UCSD-AML1 (cell line): ENCODE results near the gene CD1B.
"Not testable (repeated sequence)": the region's sequence is repeated elsewhere in the genome, so short reads cannot be mapped to it uniquely, and the experiment has no call there.

Experiments
- DNase-seq: peaks from one replicate; lab custom pipeline; 2025; ENCODE audit not compliant: unreplicated experiment; lab: John Stamatoyannopoulos, UW

CD1B gene

GRCh38 chr1:158329300-158329699 lies 2.0 kb downstream of the CD1B start:
- no peak for DNase-seq

GRCh38 chr1:158328426-158328825 lies 2.9 kb downstream of the CD1B start:
- DNase-seq = no peak

GRCh38 chr1:158327481-158327880 lies 3.9 kb downstream of the CD1B start:
- DNase-seq = no peak

GRCh38 chr1:158324395-158324794 lies 6.9 kb downstream of the CD1B start:
- no peak for DNase-seq

- no peak for DNase-seq
Measured at GRCh38 chr1:158323866-158324265, 7.5 kb downstream of the CD1B start.

- no peak for DNase-seq
Measured at GRCh38 chr1:158311066-158311465, 20.3 kb downstream of the CD1B start.

GRCh38 chr1:158310623-158311022 lies 20.7 kb downstream of the CD1B start:
- no peak for DNase-seq

GRCh38 chr1:158295791-158296190 lies 35.5 kb downstream of the CD1B start:
- DNase-seq = no peak

GRCh38 chr1:158290321-158290844 lies 40.9 kb downstream of the CD1B start:
- no peak for DNase-seq

- no peak for DNase-seq
Measured at GRCh38 chr1:158289811-158290210, 41.5 kb downstream of the CD1B start, which contains the start of gene CD1C. CD1C (plus strand) TSS chr1:158289923; CDS start chr1:158290065, 142 bp downstream.

- no peak for DNase-seq
Measured at GRCh38 chr1:158286941-158287346, 44.4 kb downstream of the CD1B start.

GRCh38 chr1:158286487-158286886 lies 44.8 kb downstream of the CD1B start:
- DNase-seq = no peak

GRCh38 chr1:158285756-158286241 lies 45.5 kb downstream of the CD1B start:
- peak; percentile 82 for DNase-seq

- no peak for DNase-seq
Measured at GRCh38 chr1:158283965-158284364, 47.4 kb downstream of the CD1B start.

- not testable (repeated sequence) for DNase-seq
Measured at GRCh38 chr1:158282421-158282820, 48.9 kb downstream of the CD1B start.
